B cell (primary cell): ENCODE measurements around the gene ZFAND6. TPM values are rescaled to one million over a fixed set of nuclear protein-coding genes. Genes with fewer than 3 reads are reported as not detected.
"Not testable (repeated sequence)": the region's sequence is repeated elsewhere in the genome, so short reads cannot be mapped to it uniquely, and the experiment has no call there.

Experiments used
- ATAC-seq: fragments of 200-7000 bp; cut with Tn5 transposase; one replicate; pipeline ENCODE4 v1.10.0; 2021; ENCODE audit warnings: low read depth, mild to moderate bottlenecking, moderate number of reproducible peaks, moderate library complexity
- CTCF ChIA-PET: fragments of 350-600 bp; sonication (Branson Sonifier 250); formaldehyde crosslinking; loops from one replicate; lab custom pipeline; 2021; ENCODE audit warnings: antibody characterized with exemption, inconsistent platforms; lab: Charles Lee
- POLR2A ChIA-PET: fragments of 350-600 bp; sonication (Branson Sonifier 250); formaldehyde crosslinking; loops from one replicate; lab custom pipeline; 2021; ENCODE audit warnings: antibody characterized with exemption; lab: Charles Lee
- DNase-seq: peaks from one replicate; pipeline ENCODE4 v3.0.0; 2013
- H2AFZ ChIP-seq: 2 replicates; pipeline ENCODE4 v1.6.1; 2012; ENCODE audit warnings: mild to moderate bottlenecking, low read depth, low read length; ENCODE audit not compliant: insufficient read depth, poor library complexity, severe bottlenecking
- H3K27ac ChIP-seq, 2 donors: 1 replicate in 1 of 2; 2 replicates in 1 of 2; pipeline ENCODE4 v1.5.1; 2012 to 2013; ENCODE audit warnings: low read length in 2 of 2, mild to moderate bottlenecking in 2 of 2, moderate library complexity in 1 of 2
- H3K27me3 ChIP-seq, 4 experiments: fragments of 200-600 bp in 1 of 4; sonication (generic) in 1 of 4; replicated peaks in 1 of 4; 1 replicate in 2 of 4; 2 replicates in 2 of 4; pipeline versions ENCODE4 v1.6.1 to v1.7.0; 2013 to 2016; ENCODE audit warnings: low read length in 3 of 4, mild to moderate bottlenecking in 2 of 4, mixed read lengths in 1 of 4, moderate library complexity in 1 of 4; ENCODE audit not compliant: insufficient read depth in 4 of 4, control insufficient read depth in 3 of 4; ENCODE audit errors: control extremely low read depth in 1 of 4
- H3K36me3 ChIP-seq, 2 experiments: replicated peaks in 1 of 2; 1 replicate in 1 of 2; 2 replicates in 1 of 2; pipeline versions ENCODE4 v1.6.1 to v1.7.1; 2013; ENCODE audit warnings: low read length in 1 of 2; ENCODE audit not compliant: insufficient read depth in 2 of 2, control insufficient read depth in 1 of 2; ENCODE audit errors: control extremely low read depth in 1 of 2, extremely low read depth in 1 of 2
- H3K4me1 ChIP-seq, 2 donors: fragments of 200-600 bp in 1 of 2; sonication (generic) in 1 of 2; 1 replicate in 1 of 2; 2 replicates in 1 of 2; pipeline versions ENCODE4 v1.5.1 to v1.6.1; 2013 to 2017; ENCODE audit warnings: low read length in 2 of 2; ENCODE audit not compliant: control insufficient read depth in 2 of 2, insufficient read depth in 2 of 2
- H3K4me2 ChIP-seq: replicated peaks from 2 replicates; pipeline ENCODE3; 2012; ENCODE audit warnings: mild to moderate bottlenecking, low read depth, low read length; ENCODE audit not compliant: poor library complexity, severe bottlenecking
- H3K4me3 ChIP-seq, 5 experiments: fragments of 200-600 bp in 1 of 5; sonication (generic) in 1 of 5; 1 replicate in 3 of 5; 2 replicates in 2 of 5; pipeline versions ENCODE4 v1.5.1 to v1.7.0; 2011 to 2016; ENCODE audit warnings: low read length in 4 of 5, mild to moderate bottlenecking in 4 of 5, low read depth in 2 of 5, control low read depth in 1 of 5, moderate library complexity in 1 of 5; ENCODE audit not compliant: insufficient read depth in 1 of 5; ENCODE audit errors: control extremely low read depth in 1 of 5, extremely low read depth in 1 of 5
- H3K79me2 ChIP-seq: fragments of 200-600 bp; sonication (generic); one replicate; pipeline ENCODE4 v1.6.0; 2016; ENCODE audit warnings: low read length; ENCODE audit not compliant: control insufficient read depth, insufficient read depth
- H3K9ac ChIP-seq: fragments of 200-600 bp; sonication (generic); 2 replicates; pipeline ENCODE4 v1.6.1; 2017; ENCODE audit warnings: mild to moderate bottlenecking, low read length, moderate library complexity
- H3K9me3 ChIP-seq, 3 donors: one replicate each; pipeline versions ENCODE4 v1.6.1 to v1.7.1; 2013; ENCODE audit warnings: low read length in 2 of 3; ENCODE audit not compliant: control insufficient read depth in 2 of 3, insufficient read depth in 1 of 3; ENCODE audit errors: control extremely low read depth in 1 of 3
- H4K20me1 ChIP-seq: 2 replicates; pipeline ENCODE4 v1.6.0; 2012; ENCODE audit warnings: mild to moderate bottlenecking, low read length; ENCODE audit not compliant: insufficient read depth, control insufficient read depth, poor library complexity, severe bottlenecking
- H3K27ac Mint-ChIP-seq: one replicate; pipeline ENCODE4 v1.8.0; 2021; ENCODE audit warnings: mixed read lengths
- H3K27me3 Mint-ChIP-seq: one replicate; pipeline ENCODE4 v1.8.0; 2021; ENCODE audit warnings: mixed read lengths
- H3K4me1 Mint-ChIP-seq: one replicate; pipeline ENCODE4 v1.8.0; 2021; ENCODE audit warnings: mixed read lengths
- H3K4me3 Mint-ChIP-seq: one replicate; pipeline ENCODE4 v1.8.0; 2021; ENCODE audit warnings: mixed read lengths
- H3K9me3 Mint-ChIP-seq: one replicate; pipeline ENCODE4 v1.8.0; 2022; ENCODE audit warnings: mixed read lengths; ENCODE audit not compliant: insufficient read depth
- EZH2 ChIP-seq: IDR thresholded peaks from 2 replicates; pipeline ENCODE4 v1.6.1; 2012; ENCODE audit warnings: borderline replicate concordance, low read depth, mild to moderate bottlenecking, moderate library complexity, low read length; ENCODE audit not compliant: insufficient read depth, poor library complexity, severe bottlenecking
- WGBS: methylation state at CpG from one replicate; pipeline ENCODE4 v1.1.5; 2013; ENCODE audit warnings: missing lambda C conversion rate; ENCODE audit not compliant: insufficient coverage; 5-methylcytosine and 5-hydroxymethylcytosine counted together
- intact Hi-C: fragments of 100-400 bp; cut with micrococcal nuclease; formaldehyde crosslinking; loops from one replicate; pipeline ENCODE4 v1.10.0; 2022
- polyA plus RNA-seq: library from polyadenylated mRNA; depleted of rRNA; stranded (reverse); fragments of >200 nt; gene quantifications from 2 replicates; pipeline ENCODE4 v1.2.3, GENCODE V29; 2012
- total RNA-seq, 2 donors: library from RNA; stranded (reverse); fragments of 120-200 nt in 1 of 2; gene quantifications; 1 replicate in 1 of 2; 2 replicates in 1 of 2; pipeline versions ENCODE4 v1.2.3 to v1.2.4, GENCODE V29; 2013 to 2022
- TF ChIP-seq, protein P1 (sequence below): fragments of 200-600 bp; IDR thresholded peaks from one replicate; pipeline ENCODE4 v1.8.0; 2022; ENCODE audit warnings: antibody characterized with exemption, mild to moderate bottlenecking

ZFAND6 gene
- total and polyA plus RNA-seq, 2 donors (not counting 1 experiment from before 2014, with no cell fraction given) = 60.6 to 144 TPM

DNA sequence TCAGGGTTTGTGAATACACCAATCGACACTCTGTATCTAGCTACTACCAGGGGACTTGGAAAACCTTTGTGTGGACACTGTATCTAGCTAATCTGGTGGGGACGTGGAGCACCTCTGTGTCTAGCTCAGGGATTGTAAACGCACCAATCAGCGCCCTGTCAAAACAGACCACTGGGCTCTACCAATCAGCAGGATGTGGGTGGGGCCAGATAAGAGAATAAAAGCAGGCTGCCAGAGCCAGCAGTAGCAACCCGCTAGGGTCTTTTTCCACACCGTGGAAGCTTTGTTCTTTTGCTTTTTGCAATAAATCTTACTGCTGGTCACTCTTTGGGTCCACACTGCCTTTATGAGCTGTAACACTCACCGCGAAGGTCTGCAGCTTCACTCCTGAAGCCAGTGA is 42.3 kb upstream of the ZFAND6 start:
- peak overlapping the region in 4 of 5 experiments; percentile 34 to 55 (median 44) for H3K4me3 ChIP-seq
- H3K27me3 Mint-ChIP-seq, H3K27me3 ChIP-seq, H3K9me3 Mint-ChIP-seq, H4K20me1 ChIP-seq, ATAC-seq, H3K36me3 ChIP-seq, DNase-seq: not testable (repeated sequence)
- H3K9me3 ChIP-seq = peaks cover 0 to 19% (median 0%) of the 10 kb centered on the region in 3 donors
- peak overlapping the region; percentile 29 for H2AFZ ChIP-seq
- H3K4me2 ChIP-seq = peak overlapping the region; percentile 55
- WGBS = 57% methylated on average over 3 of the region's 8 CpGs
- CTCF ChIA-PET = interaction anchor here (0.6 to 1.8 kb wide), 11 partner anchors 9 to 49 kb away, joined by 3 to 8 read pairs (median 3); partner anchors contain the start of genes BCL2A1 and ZFAND6
- Mint-ChIP-seq H3K4me1 (peaks cover 68% of the 10 kb centered on the region), H3K27ac (peak overlapping the region; percentile 98), H3K4me3 (peak overlapping the region; percentile 96)
- H3K79me2 ChIP-seq = peaks cover 39% of the 10 kb centered on the region
- H3K4me1 ChIP-seq = peaks cover 32 to 36% of the 10 kb centered on the region in 2 donors
- H3K27ac ChIP-seq = peak overlapping the region; percentile 70 to 81
- POLR2A ChIA-PET = interaction anchor here (0.8 to 2.5 kb wide), 10 partner anchors 10 to 1144 kb away, joined by 3 to 22 read pairs (median 6); partner anchors contain the start of genes BCL2A1 and ZFAND6
- intact Hi-C loops = loop anchor here (1.0 to 10.0 kb wide), 4 partner anchors 9 to 1452 kb away; partner anchors contain the start of genes CHRNA5, FAH and ZFAND6
- H3K9ac ChIP-seq = peak overlapping the region; percentile 48

DNA sequence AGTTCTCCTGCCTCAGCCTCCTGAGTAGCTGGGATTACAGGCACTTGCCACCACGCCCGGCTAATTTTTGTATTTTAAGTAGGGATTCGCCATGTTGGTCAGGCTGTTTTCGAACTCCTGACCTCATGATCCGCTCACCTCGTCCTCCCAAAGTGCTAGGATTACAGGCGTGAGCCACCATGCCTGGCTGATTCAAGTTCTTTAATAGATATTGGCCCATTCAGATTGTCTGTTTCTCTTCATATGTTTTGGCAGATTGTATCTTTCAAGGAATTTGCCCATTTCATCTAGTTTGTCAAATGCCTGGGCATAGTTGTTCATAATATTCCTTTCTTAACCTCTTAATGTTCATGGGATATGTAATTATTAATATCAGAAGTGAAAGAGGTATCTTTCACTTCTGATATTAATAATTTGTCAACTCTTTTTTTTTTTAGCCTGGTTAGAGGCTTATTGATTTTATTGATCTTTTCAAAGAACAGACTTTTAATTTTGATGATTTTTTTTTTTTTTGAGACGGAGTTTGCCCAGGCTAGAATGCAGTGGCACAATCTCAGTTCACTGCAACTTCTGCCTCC is 40.2 kb upstream of the ZFAND6 start:
- Histone ChIP-seq H4K20me1 (no peaks in the 10 kb centered on the region), H3K4me1 (peaks cover 31 to 40% of the 10 kb centered on the region in 2 donors), H3K4me3 (peak overlapping the region in 1 of 5 experiments; percentile 7), H3K4me2 (peak overlapping the region; percentile 55), H3K9me3 (peaks cover 0 to 22% (median 3%) of the 10 kb centered on the region in 3 donors), H3K36me3 (no peaks in the 10 kb centered on the region), H3K27me3 (no peaks in the 10 kb centered on the region), H2AFZ (no peak overlapping the region), H3K27ac (peak overlapping the region; percentile 70 to 81), H3K9ac (no peak overlapping the region), H3K79me2 (peaks cover 38% of the 10 kb centered on the region)
- intact Hi-C loops = loop anchor here (10.0 kb wide), 1 partner anchor 1454 kb away; the partner anchor contains the start of gene CHRNA5
- Mint-ChIP-seq H3K4me3 (peak overlapping the region; percentile 96), H3K4me1 (peaks cover 65% of the 10 kb centered on the region), H3K9me3 (peaks cover 8% of the 10 kb centered on the region), H3K27ac (peak overlapping the region; percentile 98), H3K27me3 (no peaks in the 10 kb centered on the region)
- no peak for TF ChIP-seq EZH2
- TF ChIP-seq, protein P1, sequence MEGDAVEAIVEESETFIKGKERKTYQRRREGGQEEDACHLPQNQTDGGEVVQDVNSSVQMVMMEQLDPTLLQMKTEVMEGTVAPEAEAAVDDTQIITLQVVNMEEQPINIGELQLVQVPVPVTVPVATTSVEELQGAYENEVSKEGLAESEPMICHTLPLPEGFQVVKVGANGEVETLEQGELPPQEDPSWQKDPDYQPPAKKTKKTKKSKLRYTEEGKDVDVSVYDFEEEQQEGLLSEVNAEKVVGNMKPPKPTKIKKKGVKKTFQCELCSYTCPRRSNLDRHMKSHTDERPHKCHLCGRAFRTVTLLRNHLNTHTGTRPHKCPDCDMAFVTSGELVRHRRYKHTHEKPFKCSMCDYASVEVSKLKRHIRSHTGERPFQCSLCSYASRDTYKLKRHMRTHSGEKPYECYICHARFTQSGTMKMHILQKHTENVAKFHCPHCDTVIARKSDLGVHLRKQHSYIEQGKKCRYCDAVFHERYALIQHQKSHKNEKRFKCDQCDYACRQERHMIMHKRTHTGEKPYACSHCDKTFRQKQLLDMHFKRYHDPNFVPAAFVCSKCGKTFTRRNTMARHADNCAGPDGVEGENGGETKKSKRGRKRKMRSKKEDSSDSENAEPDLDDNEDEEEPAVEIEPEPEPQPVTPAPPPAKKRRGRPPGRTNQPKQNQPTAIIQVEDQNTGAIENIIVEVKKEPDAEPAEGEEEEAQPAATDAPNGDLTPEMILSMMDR = no peak
- ATAC-seq (no peak), DNase-seq (no peak)
- CTCF ChIA-PET = interaction anchor here (1.0 kb wide), 1 partner anchor 12 kb away, joined by 5 read pairs; no protein-coding TSS in a partner anchor
- POLR2A ChIA-PET = interaction anchor here (1.0 to 2.5 kb wide), 3 partner anchors 42 to 96 kb away, joined by 3 to 10 read pairs (median 9); no protein-coding TSS in a partner anchor
- 69% methylated on average over 5 of the region's 8 CpGs for WGBS

- H3K27me3 Mint-ChIP-seq, ATAC-seq, H2AFZ ChIP-seq, H3K9ac ChIP-seq, intact Hi-C loops, H4K20me1 ChIP-seq, H3K27me3 ChIP-seq, H3K9me3 Mint-ChIP-seq, H3K4me3 ChIP-seq, DNase-seq, H3K36me3 ChIP-seq: not testable (repeated sequence)
- Histone ChIP-seq H3K4me2 (peak overlapping the region; percentile 35), H3K4me1 (peaks cover 31 to 40% of the 10 kb centered on the region in 2 donors), H3K79me2 (peaks cover 38% of the 10 kb centered on the region), H3K9me3 (peaks cover 0 to 21% (median 3%) of the 10 kb centered on the region in 3 donors), H3K27ac (peak overlapping the region in 1 of 2 donors; percentile 81)
- ChIA-PET CTCF (interaction anchor here (0.6 to 0.7 kb wide), 2 partner anchors 31 to 64 kb away, joined by 3 read pairs; no protein-coding TSS in a partner anchor), POLR2A (interaction anchor here (0.6 to 1.0 kb wide), 2 partner anchors 43 to 116 kb away, joined by 3 to 4 read pairs; no protein-coding TSS in a partner anchor)
- peak overlapping the region; percentile 13 for H3K4me3 Mint-ChIP-seq
- H3K27ac Mint-ChIP-seq = peak overlapping the region; percentile 71
- WGBS = 84% methylated on average over 6 of the region's 6 CpGs
- peaks cover 56% of the 10 kb centered on the region for H3K4me1 Mint-ChIP-seq
Measured at GRCh38 chr15:80020149-80020548, 39.3 kb upstream of the ZFAND6 start.
